Measurements from ENCODE around the gene BCKDHB.
"Not testable (repeated sequence)": the region's sequence is repeated elsewhere in the genome, so short reads cannot be mapped to it uniquely, and the experiment has no call there.

Gene BCKDHB

DNA sequence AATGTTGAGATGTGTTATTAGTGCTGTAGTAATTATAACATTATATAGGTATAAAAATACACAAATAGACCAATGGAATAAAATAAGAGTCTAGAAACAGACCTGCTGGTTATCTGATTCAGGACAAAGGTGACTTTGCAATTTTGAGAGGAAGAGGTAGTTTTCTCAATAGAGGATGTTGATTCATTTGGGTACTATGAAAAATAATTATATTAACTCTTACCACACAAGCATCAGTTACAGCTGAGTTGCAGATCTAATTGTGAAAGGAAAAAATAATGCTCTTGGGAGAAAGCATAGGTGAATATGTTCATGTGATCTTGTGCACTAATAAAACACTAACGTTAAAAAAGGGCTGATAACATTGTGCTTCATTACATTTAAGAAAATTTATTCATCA is 103.0 kb downstream of the BCKDHB start:
- DNase-seq (ENCODE audit: low read depth): no peak

DNA sequence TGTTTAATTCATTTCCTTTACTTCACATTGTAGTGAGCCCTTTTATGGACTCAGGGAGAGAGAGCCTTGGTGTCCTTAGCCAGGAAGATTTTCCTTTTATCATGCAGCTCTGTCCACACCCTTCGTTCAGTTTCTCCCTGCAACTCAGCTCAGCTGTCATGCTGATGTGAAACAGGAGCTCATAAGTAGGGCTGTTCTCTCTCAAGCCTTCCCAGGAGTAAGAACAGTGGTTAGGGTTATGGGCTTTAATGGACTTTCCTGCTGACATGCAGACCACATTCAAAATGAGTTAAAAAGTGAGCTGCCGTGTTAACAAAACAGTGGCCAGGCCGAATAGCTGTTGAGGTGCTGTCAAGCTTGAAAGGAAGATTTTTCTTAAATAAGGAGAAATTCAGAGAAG is 104.1 kb downstream of the BCKDHB start:
- DNase-seq (ENCODE audit: low read depth): no peak

DNA sequence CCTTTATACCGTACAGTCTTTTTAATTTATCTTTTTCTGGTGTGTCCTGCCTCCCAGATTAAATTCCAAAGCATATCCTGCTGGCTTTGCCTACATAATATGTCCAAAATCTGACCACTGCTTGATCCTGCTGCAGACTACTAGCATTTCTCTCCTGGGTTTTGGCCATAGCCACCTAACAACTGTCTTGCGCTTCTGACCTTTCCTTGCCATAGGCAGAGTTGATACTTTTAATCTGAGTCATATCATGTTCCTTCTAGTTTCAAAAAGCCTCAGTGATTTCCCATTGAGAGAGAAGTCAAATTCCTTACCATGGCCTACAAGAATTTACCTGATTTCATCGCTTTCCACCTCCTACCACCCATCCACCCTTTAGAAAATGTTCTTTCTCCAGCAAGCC is 104.8 kb downstream of the BCKDHB start:
- DNase-seq (ENCODE audit: low read depth): no peak

DNA sequence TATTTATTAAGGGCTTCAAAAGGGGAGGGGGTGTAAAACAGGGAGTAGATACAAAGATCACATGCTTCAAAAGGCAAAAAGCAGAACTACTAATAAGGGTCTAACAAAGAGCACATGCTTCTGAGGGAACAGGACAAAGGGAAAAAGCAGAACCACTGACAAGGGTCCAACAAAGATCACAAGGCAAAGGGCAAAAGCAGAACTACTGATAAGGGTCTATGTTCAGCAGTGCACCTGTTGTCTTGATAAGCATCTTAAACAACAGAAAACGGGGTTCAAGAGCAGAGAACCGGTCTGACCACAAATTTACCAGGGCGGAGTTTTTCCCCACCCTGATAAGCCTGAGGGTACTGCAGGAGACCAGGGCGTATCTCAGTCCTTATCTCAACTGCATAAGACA is 105.4 kb downstream of the BCKDHB start:
- not testable (repeated sequence) for DNase-seq (ENCODE audit: low read depth)

DNA sequence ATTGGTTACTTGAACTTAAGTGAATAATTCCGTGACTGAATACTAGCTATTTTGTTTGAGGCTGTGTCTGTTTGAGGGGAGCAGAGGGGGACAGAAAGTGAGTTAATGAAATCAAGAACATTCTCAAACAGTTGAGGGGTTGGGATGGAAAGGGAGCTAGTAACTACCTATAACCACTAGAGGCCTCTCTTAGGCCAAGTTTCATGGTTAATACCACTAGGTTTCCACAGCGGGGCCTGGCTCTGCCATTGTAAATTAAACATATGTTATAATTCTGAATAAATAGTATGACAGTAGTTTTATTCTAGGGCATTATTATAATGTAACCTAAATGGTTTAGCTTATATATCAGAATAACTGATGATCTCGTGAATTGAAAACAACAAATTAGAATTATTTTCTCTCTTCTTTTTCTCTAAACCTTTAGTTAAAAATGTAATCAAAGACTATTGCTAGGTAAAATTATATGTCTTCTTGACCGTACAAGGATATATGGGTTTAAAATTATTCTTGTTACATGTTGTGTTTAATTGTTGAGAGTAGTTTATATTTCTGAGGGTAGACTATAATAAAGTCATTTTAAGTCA is 108.1 kb downstream of the BCKDHB start:
- DNase-seq (ENCODE audit: low read depth): no peak

DNA sequence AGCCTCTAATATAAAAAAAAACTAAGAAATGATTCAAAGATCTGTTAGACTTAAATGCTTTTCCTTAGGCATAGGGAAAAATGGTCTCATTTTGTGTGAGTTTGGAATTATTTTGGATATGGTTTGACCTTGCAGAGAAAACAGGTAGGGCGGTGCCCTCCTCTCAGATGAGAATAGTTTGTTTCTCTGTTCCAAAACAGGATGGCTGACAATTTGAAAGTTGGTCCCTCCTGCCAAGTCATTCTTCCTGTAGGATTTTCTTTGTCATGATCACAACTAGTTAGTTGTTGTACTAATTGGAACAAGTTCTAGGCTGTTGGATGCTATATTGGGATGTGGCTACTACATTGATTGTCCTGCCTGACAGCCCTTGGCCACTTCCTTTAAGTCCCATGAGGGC is 108.6 kb downstream of the BCKDHB start:
- DNase-seq (ENCODE audit: low read depth): no peak

DNA sequence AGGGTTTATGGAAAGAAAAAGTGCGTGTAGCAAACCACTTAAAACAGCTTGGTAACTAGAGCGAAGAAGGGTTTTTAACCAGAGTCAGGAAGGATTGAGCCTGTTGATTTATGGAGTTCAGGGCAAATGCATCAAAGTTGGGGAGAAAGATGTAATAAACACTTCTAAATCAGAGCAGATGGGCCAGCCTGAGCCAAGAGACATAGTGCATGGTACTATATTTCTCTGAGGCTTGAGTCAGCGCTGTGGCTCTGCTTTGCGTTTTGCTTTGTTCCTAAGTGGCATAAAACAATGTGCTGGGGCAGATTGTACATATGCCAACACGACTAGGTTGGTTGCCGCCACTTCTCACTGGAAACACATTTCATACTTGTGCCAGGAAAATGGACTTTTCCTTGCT is 111.3 kb downstream of the BCKDHB start:
- no peak for DNase-seq (ENCODE audit: low read depth)

DNA sequence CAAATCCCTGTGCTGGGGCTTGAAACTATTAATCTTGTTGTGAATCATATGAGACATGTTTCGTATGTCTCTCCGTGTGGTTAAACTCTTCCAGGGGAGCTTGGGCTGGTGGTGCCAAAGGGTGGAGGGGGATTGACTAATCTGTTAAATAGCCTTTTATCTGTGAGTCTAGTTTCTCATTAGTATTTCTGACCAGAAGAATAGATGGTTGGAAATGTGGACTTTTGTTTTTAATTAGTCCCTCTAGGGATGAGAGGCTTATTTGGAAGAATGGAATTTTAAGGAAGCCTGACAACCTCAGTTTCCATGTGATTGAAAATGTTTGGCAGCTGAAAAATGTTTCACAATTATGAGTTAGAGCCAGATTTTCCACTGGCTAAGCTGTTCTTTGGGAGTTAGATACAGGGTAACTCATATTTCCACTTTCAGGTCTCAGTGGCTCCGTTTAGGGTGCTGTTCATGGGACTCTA is 117.3 kb downstream of the BCKDHB start:
- no peak for DNase-seq (ENCODE audit: low read depth)

DNA sequence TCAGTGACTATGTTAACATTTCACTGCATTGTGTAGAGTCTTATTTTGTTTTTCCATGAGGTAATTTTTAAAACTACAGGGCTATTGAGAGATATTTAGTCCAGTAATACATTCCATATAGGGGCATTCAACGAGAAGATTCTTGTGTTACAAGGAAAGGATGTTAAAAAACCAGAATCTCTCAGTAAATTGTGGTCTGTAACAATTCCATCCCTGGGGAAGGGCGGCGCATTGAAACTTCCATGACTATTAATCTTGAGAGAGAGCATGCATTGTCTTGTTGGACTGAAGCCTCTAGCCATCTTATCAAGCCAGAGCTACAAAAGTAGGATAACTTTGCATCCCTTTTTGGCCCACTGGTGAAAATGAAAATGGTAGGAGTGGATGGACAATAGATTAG is 119.7 kb downstream of the BCKDHB start:
- no peak for DNase-seq (ENCODE audit: low read depth)

DNA sequence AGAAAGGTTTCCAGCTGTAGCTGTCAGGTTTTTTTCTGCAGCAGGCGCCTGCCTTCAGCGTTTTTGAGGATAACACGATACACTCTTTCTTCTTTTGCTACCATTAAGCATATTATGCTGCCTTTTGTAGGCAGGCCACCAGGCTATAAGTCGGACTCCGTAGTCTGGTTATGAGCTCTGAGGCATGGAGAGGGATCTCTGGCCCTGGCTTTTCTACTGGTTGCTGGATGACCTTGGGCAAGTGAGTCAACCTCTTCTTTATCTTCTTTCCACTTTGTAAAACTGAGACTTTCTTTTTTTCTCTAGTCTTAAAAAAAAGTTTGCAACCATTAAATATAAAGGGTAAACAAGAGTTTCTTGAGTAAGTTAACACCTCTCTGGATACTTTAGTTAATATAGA is 120.2 kb downstream of the BCKDHB start:
- no peak for DNase-seq (ENCODE audit: low read depth)

DNA sequence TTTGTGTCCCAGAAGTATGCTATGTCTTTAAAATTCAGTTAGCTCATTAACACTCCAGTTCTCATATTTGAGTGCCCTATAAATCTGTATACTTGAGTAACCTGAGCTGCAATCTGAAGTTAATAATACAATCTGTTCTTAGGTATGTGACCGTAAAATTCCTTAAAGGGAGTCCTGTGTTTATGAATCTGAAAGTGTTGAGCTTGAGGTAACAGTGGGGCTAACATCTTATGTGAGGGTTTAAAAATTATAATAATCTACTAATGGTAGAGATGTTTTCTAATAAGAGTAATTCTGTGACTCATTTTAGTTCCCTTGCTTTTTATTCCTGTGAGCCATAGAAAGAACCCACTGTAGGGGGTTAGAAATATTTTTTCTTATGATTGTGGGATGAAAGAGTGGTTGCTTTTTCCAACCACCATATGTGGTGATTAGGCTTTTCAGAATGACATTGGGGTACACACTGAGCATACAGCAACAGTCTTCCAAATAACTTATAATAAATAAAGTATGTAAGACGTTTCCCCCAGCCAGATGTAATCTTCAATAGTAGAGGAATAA is 121.2 kb downstream of the BCKDHB start:
- DNase-seq (ENCODE audit: low read depth): no peak

DNA sequence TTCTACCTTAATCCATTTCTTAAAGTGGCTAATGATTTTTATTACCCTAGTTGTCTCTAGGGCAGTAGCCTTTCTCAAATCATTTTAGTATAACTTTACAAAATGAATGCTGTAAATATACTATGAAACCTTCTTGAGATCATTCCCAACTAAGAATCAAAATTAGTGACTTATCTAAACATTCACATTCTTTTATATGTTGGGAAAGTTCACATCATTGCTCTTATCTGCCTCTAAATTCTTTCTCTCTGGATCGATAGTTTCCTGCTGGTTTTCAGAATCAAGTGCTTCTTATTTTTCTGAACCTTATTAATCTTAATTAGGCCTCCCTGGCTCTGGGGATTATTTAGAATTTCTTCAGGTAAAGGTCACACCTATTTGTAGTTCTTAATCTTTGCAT is 126.8 kb downstream of the BCKDHB start:
- DNase-seq (ENCODE audit: low read depth): no peak

DNA sequence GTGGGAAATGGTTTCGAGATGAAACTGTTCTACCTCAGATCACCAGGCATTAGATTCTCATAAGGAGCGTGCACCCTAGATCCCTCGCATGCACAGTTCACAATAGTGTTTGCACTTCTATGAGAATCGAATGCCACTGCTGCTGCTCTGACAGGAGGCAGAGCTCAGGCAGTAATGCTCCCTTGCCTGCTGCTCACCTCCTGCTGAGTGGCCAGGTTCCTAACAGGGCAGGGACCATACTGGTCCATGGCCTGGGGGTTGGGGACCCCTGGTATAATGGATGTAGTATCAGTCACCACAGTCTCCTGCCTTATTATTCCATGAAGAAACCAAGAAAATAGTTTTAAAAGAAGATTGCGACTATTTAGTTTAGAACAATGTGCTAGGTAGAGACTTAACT is 127.5 kb downstream of the BCKDHB start:
- no peak for DNase-seq (ENCODE audit: low read depth)

DNA sequence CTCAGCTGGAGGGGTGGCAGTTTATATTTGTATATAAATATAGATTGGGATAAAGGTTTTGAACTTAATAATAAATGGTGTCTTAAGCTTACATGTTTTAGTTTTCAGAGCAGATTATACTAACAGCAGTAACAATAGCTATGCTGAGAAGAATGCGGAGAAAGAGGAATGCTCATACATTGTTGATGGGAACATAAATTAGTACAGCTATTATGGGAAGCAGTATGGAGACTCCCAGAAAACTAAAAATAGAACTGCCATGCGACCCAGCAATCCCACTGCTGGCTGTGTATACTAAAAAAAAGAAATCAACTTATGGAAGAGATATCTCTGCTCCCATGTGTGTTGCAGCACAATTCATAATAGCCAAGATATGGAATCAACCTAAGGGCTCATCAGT is 127.9 kb downstream of the BCKDHB start:
- no peak for DNase-seq (ENCODE audit: low read depth)

DNA sequence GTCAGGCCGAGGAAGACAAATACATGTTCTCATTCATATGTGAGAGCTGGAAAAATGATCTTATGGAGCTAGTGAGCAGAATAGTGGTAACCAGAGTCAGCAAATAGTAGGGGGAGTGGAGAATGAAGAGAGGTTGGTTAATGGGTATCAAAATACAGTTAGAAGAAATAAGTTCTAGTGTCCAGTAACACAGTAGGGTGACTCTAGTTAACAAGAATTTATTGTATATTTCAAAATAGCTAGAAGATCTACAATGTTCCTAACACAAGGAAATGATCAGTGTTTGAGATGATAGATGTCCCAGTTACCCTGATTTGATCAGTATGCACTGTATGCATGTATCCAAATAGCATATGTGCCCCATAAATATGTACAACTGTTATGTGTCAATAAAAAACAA is 128.4 kb downstream of the BCKDHB start:
- DNase-seq (ENCODE audit: low read depth): no peak

DNA sequence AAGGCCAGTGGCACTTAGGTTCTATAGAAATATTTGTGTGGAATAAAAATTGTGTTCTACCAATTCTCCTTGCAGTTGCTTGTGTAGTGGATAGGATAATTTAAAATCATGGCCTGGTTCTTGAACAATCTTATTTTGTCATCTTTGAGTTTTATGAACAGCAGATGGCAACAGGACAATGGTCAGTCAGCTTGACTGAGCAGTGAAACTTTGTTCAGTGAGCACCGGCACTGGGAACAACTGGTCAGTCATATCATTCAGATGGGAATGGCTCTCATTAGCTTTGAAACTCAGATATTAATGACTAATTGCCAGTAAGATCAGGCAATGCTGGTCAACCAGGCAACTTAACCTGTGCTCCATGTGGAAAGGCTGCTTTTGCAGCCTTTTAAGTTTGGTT is 129.2 kb downstream of the BCKDHB start:
- DNase-seq (ENCODE audit: low read depth): no peak

DNA sequence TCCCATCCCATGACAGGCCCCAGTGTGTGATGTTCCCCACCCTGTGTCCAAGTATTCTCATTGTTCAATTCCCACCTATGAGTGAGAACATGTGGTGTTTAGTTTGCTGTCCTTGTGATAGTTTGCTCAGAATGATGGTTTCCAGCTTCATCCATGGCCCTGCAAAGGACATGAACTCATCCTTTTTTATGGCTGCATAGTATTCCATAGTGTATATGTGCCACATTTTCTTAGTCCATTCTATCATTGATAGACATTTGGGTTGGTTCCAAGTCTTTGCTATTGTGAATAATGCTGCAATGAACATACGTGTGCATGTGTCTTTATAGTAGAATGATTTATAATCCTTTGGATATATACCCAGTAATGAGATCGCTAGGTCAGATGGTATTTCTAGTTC is 132.3 kb downstream of the BCKDHB start:
- not testable (repeated sequence) for DNase-seq (ENCODE audit: low read depth)

DNA sequence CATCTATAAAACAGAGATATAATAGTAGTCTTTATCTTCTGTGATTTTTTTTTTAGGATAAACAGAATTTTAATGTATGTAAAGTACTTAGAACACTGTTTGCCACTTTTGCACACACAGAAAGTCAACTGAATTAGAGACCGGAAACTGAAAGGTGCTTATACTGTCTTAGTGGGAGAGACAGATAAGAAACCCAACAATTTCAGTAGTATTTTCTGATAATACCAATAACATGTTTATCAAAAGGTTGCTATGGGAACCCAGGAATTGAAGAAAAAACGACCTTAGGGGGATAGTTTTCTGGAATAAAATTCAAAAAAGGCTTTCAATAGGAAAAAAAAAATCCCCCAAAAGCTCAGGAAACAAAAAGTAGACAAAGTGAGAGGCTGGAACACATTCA is 138.6 kb downstream of the BCKDHB start:
- DNase-seq (ENCODE audit: low read depth): no peak

DNA sequence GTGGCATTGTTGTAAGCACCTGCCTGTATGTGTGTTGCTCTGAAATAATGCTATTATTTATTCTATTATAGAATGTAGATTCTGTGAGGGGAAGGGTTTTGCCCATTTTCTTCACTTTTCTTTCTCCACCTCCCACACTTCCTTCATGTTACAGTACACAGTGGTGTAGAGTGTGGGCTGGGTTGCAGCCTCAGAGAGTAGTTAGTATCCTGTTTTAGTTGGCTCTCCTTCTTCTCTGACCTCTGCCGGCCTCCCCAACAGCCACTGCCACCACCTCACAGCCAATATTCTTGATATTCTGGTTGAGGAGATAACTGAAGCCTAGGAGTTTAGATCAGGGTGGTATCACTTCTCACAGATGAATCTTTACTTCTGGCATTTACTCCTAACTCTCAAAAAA is 143.4 kb downstream of the BCKDHB start:
- no peak for DNase-seq (ENCODE audit: low read depth)

DNA sequence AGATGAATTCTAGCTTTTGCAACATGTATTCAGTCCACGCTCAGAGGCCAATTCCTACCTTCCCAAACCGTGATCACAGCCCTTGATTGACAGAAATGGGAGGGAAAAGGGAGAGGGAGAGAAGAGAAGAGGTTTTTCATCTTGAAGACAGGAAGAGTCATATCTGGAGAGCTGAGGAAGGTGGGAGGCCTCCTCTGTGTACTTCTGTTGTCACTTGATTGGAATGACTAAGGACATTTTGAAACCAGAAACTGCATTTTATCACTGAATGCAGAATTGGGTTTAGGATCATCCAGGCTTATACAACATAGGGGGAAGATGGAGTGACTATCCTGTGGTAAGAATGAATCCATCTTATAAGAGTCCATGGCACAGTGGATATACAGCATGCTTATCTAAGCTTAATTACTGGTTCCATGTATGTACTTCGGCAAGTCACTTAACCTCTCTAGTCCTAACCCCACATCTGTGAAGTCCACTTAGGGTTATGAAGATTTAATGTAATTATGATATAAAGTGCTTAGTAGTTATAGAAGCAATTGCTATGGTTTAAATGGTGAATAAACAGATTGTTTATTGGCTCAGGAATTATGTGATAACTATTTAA is 144.0 kb downstream of the BCKDHB start:
- no peak for DNase-seq (ENCODE audit: low read depth)

DNA sequence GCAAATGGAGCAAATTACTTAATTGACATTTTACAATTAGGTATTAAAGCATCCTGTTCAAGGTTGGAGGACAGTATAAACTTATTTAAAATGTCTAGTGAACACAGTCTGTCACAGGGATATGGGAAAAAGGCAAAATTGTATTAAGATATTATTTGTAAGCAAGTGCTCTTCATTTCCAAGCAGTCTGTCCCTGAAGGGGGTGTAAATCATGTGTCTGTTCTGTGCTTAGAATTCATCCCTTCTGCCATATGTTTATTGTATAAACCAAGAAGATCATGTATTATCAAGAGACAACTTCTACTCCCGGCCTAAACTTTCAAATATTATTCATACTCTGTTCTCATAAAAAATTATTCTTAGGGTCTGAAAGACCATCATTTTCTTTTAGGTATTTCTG is 144.8 kb downstream of the BCKDHB start:
- no peak for DNase-seq (ENCODE audit: low read depth)

DNA sequence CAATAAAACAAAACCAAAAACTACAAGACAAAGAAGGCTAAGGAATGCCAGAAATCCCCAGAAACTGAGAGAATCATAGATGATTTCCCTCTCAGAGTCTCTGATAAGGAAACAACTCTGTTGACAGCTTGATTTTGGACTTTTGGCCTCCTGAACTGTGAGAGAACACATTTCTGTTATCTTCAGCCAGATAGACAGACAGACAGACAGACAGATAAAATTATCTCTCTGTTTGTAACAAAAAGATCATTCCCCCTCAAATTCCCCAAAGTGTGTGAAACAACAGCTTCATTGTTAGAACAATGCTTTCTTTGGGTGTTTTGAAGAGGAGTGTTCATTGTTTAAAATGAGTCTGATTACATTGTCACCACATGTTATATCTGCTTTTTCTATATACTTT is 148.2 kb downstream of the BCKDHB start:
- DNase-seq (ENCODE audit: low read depth): no peak

DNA sequence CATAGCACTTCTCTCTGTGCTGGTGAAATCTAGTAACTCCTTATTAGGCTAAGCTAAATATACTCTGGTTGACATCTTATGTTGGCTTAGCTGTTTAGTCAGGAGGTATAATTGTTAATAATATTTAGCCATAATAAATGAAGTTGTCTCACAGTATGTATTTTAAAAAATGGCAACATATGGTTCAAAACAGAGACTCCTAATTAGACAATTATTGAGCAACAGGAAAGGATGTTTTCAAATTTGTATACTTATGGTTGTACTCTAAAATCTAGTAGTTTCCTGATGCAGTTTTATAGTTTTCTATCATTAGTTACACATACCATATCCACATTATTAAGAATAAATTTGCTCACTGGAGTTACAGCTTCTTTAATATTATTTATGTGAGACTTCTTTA is 150.2 kb downstream of the BCKDHB start:
- no peak for DNase-seq (ENCODE audit: low read depth)

DNA sequence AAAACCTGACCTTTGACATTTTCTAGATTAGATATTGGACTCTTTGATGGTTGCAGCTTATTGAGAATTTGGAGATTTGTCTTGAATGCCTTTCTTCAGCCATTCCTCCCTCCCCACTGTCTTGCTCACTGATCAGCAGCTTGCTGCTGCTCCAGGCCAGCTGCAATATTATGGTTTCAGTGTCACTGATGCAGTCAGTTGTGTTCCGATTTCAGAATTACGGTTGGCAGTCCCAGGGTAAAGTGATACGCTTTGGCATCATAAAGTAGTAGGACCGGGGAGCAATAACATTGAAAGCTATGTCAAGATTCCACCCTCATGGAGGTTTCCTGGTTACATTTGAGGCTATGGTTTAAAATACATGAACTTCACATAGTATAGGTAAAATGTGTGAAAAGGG is 152.6 kb downstream of the BCKDHB start:
- DNase-seq (ENCODE audit: low read depth): no peak
